ENCODE data around the gene CWC27. TPM values are rescaled to one million over a fixed set of nuclear protein-coding genes. Genes with fewer than 3 reads are reported as not detected.

CWC27 gene
- total and polyA plus RNA-seq, 2 of the 13 experiments (the other 11 are each of a cell fraction or from before 2014, with no cell fraction given): 21.1 to 25.7 TPM

DNA sequence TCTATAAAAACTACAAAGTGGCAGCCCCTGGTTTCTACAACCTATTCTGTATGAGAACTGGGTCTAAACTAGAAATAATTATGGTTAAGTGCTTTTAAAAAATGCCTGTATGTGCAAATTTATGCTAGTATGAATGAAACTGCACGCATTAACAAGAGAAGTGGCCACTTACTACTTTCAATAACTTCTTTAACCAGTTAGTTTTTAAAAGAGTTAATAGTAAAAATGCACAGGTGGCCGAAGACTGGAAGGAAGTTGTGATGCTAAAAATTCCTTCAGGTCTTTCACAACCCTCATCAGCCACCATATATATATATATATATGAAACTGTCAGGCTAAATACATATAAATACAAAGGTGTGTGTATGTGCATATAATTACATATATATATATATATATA, 41.6 kb upstream of the CWC27 start (continued):
- TF ChIP-seq SNAPC2 (CRISPR knock-in tag; IDR thresholded peaks at IDR 0.05): no peak
- TF ChIP-seq ZBTB7B (CRISPR knock-in tag; IDR thresholded peaks at IDR 0.05): no peak
- TF ChIP-seq, protein P1, sequence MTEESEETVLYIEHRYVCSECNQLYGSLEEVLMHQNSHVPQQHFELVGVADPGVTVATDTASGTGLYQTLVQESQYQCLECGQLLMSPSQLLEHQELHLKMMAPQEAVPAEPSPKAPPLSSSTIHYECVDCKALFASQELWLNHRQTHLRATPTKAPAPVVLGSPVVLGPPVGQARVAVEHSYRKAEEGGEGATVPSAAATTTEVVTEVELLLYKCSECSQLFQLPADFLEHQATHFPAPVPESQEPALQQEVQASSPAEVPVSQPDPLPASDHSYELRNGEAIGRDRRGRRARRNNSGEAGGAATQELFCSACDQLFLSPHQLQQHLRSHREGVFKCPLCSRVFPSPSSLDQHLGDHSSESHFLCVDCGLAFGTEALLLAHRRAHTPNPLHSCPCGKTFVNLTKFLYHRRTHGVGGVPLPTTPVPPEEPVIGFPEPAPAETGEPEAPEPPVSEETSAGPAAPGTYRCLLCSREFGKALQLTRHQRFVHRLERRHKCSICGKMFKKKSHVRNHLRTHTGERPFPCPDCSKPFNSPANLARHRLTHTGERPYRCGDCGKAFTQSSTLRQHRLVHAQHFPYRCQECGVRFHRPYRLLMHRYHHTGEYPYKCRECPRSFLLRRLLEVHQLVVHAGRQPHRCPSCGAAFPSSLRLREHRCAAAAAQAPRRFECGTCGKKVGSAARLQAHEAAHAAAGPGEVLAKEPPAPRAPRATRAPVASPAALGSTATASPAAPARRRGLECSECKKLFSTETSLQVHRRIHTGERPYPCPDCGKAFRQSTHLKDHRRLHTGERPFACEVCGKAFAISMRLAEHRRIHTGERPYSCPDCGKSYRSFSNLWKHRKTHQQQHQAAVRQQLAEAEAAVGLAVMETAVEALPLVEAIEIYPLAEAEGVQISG (CRISPR knock-in tag; IDR thresholded peaks at IDR 0.05): no peak
- no peak for TF ChIP-seq ZNF644 (CRISPR knock-in tag; IDR thresholded peaks at IDR 0.05; ENCODE audit: low read depth)
- no peak for TF ChIP-seq POLR2AphosphoS5 (IDR thresholded peaks at IDR 0.05; ENCODE audit: low read depth, low read length)
- TF ChIP-seq MLLT10 (CRISPR knock-in tag; IDR thresholded peaks at IDR 0.05): no peak
- TF ChIP-seq, protein P2, sequence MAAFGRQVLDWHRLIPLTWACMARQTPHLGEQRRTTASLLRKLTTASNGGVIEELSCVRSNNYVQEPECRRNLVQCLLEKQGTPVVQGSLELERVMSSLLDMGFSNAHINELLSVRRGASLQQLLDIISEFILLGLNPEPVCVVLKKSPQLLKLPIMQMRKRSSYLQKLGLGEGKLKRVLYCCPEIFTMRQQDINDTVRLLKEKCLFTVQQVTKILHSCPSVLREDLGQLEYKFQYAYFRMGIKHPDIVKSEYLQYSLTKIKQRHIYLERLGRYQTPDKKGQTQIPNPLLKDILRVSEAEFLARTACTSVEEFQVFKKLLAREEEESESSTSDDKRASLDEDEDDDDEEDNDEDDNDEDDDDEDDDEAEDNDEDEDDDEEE (CRISPR knock-in tag; IDR thresholded peaks at IDR 0.05): no peak

DNA sequence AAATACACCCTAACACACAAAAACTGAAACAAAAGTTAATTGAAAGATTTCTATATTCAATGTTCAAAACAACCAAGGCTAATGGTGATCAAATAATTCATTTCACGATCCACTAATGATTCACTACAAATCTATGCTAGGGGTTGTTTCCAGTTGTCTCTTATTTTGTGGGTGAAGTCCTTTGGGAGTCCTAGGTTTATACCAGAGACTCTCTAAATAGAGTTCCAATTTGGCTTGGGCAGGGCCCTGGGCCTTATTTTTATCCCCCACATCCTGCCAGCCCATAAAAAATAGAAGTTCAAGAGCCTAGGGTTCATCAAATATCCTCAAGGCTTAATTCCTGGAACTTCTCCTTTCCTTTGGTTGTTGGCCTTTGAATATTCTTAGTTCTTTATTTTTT, 26.3 kb upstream of the CWC27 start:
- ATAC-seq (no peak), FAIRE-seq (no peak), DNase-seq (ENCODE audit: low spot score) (no peak)
- no peaks in the 10 kb centered on the region for H3K4me1 ChIP-seq (ENCODE audit: insufficient read depth, low read length)
- CTCF ChIA-PET (ENCODE audit: low intra/inter-chr PET ratio, low total read pairs): no interaction called here
- POLR2A ChIA-PET: no interaction called here
- in situ Hi-C loops (cut with HindIII; ENCODE audit: extremely low pct_ligation_motif_present, low pct_unique_long_range_greater_than_20kb): no loop called here
- H3K36me3 ChIP-seq (replicated peaks in 1 of 2; ENCODE audit: control insufficient read depth in 1 of 2, insufficient read depth in 2 of 2, low read length in 2 of 2): peaks cover 1 to 30% of the 10 kb centered on the region in 2 experiments; a peak in 3 of 5 replicates
- no peak overlapping the region for H3K4me2 ChIP-seq (ENCODE audit: low read depth, low read length)
- no peak overlapping the region for H3K9ac ChIP-seq (ENCODE audit: insufficient read depth, low read depth, low read length)
- no peaks in the 10 kb centered on the region for H4K20me1 ChIP-seq (ENCODE audit: insufficient read depth, low read length)
- H3K79me2 ChIP-seq (ENCODE audit: insufficient read depth, low read length): peaks cover 2% of the 10 kb centered on the region
- H3K4me3 ChIP-seq (replicated peaks in 1 of 3; ENCODE audit: insufficient read depth in 1 of 3, low read depth in 2 of 3, low read length in 3 of 3): no peak overlapping the region
- no peaks in the 10 kb centered on the region for H3K27me3 ChIP-seq (ENCODE audit: control insufficient read depth in 1 of 2, insufficient read depth in 2 of 2, low read length in 2 of 2)
- no peak overlapping the region for H2AFZ ChIP-seq (ENCODE audit: low read length)
- WGBS (ENCODE audit: low lambda C conversion rate): 100% methylated on average over 1 of the region's 1 CpG
- H3K9me3 ChIP-seq (ENCODE audit: low read length): no peaks in the 10 kb centered on the region
- intact Hi-C loops (cut with micrococcal nuclease; ENCODE audit: unreplicated experiment): no loop called here
- H3K27ac ChIP-seq (ENCODE audit: extremely low read length, insufficient read depth, low read length): no peak overlapping the region
- no TSS peak for BruUV-seq (replicated peaks)
- TF ChIP-seq ZNF3 (CRISPR knock-in tag; IDR thresholded peaks at IDR 0.05) (no peak), HOXA9 (CRISPR knock-in tag; IDR thresholded peaks at IDR 0.05; ENCODE audit: borderline replicate concordance) (no peak), ZNF749 (CRISPR knock-in tag; IDR thresholded peaks at IDR 0.05; ENCODE audit: borderline replicate concordance) (no peak), ZNF589 (CRISPR knock-in tag; conservative IDR thresholded peaks at IDR 0.05) (no peak), ZNF782 (CRISPR knock-in tag; IDR thresholded peaks at IDR 0.05; ENCODE audit: borderline replicate concordance) (no peak), TBL1XR1 (IDR thresholded peaks at IDR 0.05; ENCODE audit: borderline replicate concordance, low read length, partially characterized antibody) (no peak)
- TF ChIP-seq, protein P3, sequence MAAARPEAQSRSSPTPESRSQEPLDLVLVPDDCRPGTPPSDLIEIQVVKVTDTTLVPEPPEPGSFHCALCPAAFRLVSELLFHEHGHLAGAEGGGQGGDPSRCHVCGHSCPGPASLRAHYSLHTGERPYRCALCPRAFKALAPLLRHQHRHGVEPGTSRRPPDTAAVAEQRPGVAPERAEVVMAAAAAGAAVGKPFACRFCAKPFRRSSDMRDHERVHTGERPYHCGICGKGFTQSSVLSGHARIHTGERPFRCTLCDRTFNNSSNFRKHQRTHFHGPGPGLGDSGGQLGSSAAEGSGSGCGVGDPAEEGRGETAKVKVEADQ (CRISPR knock-in tag; IDR thresholded peaks at IDR 0.05; ENCODE audit: borderline replicate concordance): no peak
